ENCODE results near the gene USP50.
"Not testable (repeated sequence)": the region's sequence is repeated elsewhere in the genome, so short reads cannot be mapped to it uniquely, and the experiment has no call there.

Gene USP50

GRCh38 chr15:50501815-50502214, 44.7 kb downstream of the USP50 start:
- DNase-seq: no peak

- DNase-seq: no peak
Measured at GRCh38 chr15:50500352-50500751, 46.1 kb downstream of the USP50 start.

GRCh38 chr15:50496692-50497091, 49.8 kb downstream of the USP50 start:
- DNase-seq: no peak

- DNase-seq: not testable (repeated sequence)
Measured at GRCh38 chr15:50494547-50494946, 51.9 kb downstream of the USP50 start.

GRCh38 chr15:50493625-50494024, 52.8 kb downstream of the USP50 start:
- no peak for DNase-seq

GRCh38 chr15:50487287-50487686, 59.2 kb downstream of the USP50 start:
- no peak for DNase-seq

GRCh38 chr15:50485389-50485788, 61.1 kb downstream of the USP50 start:
- DNase-seq: no peak

- DNase-seq: no peak
Measured at GRCh38 chr15:50484781-50485180, 61.7 kb downstream of the USP50 start.

- DNase-seq: no peak
Measured at GRCh38 chr15:50476143-50476542, 70.3 kb downstream of the USP50 start.

- no peak for DNase-seq
Measured at GRCh38 chr15:50471072-50471471, 75.4 kb downstream of the USP50 start.

- DNase-seq: no peak
Measured at GRCh38 chr15:50463423-50464358, 82.8 kb downstream of the USP50 start.

- no peak for DNase-seq
Measured at GRCh38 chr15:50458348-50459112, 87.9 kb downstream of the USP50 start.

- no peak for DNase-seq
Measured at GRCh38 chr15:50452927-50453326, 93.5 kb downstream of the USP50 start.

Measured in CD4-positive, alpha-beta T cell treated with Interleukin-6 for 4 hours (primary cell).